HG03442 (cell line): ENCODE measurements around the gene TMEM132A.

Source experiments
- ATAC-seq: cut with Tn5 transposase; IDR thresholded peaks from one replicate; pipeline ENCODE4 v1.9.1; 2021; ENCODE audit warnings: mild to moderate bottlenecking, moderate library complexity; ENCODE audit not compliant: unreplicated experiment

Gene TMEM132A, protein sequence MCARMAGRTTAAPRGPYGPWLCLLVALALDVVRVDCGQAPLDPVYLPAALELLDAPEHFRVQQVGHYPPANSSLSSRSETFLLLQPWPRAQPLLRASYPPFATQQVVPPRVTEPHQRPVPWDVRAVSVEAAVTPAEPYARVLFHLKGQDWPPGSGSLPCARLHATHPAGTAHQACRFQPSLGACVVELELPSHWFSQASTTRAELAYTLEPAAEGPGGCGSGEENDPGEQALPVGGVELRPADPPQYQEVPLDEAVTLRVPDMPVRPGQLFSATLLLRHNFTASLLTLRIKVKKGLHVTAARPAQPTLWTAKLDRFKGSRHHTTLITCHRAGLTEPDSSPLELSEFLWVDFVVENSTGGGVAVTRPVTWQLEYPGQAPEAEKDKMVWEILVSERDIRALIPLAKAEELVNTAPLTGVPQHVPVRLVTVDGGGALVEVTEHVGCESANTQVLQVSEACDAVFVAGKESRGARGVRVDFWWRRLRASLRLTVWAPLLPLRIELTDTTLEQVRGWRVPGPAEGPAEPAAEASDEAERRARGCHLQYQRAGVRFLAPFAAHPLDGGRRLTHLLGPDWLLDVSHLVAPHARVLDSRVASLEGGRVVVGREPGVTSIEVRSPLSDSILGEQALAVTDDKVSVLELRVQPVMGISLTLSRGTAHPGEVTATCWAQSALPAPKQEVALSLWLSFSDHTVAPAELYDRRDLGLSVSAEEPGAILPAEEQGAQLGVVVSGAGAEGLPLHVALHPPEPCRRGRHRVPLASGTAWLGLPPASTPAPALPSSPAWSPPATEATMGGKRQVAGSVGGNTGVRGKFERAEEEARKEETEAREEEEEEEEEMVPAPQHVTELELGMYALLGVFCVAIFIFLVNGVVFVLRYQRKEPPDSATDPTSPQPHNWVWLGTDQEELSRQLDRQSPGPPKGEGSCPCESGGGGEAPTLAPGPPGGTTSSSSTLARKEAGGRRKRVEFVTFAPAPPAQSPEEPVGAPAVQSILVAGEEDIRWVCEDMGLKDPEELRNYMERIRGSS

DNA sequence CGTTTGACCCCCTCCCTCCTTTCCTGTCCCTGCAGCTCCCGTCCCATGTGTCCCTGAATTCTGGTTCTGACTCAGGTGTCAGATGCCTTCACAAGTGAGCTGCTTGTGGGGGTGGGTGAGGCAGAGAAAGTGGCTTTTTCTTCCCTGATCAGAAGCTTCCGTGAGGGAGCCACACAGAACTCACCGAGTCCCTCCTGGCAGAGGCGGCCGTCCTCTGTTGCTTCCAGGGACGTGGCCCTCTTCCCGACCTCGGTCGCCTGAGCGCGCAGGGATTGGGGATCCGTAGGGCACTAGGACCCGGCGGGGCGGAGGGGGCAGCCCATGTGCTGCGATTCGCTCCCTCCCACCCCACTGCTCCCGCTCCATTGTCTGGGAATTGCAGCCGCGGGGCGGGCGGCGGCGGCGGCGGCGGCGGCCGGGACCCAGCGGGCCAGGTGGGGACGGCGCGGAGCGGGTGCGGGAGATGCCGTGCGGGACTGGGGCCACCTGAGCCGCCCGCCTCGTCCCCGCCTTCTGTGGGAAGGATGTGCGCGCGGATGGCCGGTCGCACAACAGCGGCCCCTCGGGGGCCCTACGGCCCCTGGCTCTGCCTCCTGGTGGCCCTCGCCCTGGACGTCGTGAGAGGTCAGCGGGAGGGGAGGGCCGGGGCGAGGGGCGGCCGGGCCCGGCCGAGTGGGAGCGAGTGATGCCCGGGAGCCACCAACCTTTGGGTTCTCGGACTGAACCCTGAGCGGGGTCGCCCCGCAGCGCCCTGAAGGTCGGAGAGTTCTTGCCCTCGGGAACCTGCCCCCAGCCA is at the start of gene TMEM132A:
TMEM132A (plus strand) TSS at position 351 of the 796 bp plus-strand sequence; CDS start at position 525, 174 bp downstream.
- peak; percentile 36 for ATAC-seq

DNA sequence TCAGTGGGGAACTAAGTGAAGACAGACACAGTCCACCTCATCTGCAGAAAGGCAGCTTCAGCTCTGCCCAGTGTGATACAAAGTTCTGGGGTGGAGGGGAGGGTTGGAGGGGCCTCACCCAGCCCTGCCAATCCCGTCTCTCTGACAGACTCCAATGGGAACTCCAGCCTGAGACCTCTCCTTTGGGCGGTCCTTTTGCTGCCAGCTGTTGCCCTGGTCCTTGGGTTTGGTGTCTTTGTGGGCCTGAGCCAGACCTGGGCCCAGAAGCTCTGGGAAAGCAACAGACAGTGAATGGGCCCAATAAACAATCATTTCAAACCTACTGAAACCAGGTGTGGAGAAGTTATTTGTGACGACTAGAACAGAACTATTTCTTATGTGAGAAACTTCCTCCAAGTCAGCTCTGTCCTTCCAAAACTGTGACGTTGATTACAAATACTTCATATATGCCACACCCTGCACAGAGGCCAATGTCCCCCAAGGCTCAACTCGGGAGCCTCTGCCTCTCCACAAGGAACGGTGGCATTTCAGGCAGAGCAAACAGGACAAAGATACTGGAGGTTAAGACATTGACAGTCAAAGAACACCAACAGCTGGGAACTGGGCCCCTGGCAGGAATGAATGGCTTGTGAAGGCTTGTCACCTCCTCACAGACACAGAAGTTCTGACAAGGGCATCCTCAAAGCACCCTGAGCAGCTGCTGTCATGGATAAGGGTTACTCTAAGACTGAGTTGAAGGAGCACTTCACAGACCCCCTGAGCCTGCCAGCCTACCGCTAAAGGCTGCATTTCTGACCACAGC is 48.7 kb upstream of the TMEM132A start:
- ATAC-seq: no peak

DNA sequence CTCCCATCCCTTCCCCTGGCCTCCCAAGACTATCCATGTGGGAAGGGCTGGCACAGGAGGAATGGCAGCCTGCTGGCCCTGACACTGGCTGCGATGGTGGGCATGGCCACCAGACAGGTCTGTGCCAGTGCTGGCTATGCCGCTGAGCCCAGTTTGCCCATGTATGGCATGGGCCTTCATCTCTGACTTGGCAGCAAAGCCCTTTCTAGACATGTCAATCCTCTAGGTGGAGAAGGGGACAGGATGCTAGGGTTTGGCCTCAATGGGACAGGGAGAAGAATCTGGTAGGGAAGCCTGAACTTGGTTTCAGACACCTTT is 48.1 kb upstream of the TMEM132A start:
- no peak for ATAC-seq

DNA sequence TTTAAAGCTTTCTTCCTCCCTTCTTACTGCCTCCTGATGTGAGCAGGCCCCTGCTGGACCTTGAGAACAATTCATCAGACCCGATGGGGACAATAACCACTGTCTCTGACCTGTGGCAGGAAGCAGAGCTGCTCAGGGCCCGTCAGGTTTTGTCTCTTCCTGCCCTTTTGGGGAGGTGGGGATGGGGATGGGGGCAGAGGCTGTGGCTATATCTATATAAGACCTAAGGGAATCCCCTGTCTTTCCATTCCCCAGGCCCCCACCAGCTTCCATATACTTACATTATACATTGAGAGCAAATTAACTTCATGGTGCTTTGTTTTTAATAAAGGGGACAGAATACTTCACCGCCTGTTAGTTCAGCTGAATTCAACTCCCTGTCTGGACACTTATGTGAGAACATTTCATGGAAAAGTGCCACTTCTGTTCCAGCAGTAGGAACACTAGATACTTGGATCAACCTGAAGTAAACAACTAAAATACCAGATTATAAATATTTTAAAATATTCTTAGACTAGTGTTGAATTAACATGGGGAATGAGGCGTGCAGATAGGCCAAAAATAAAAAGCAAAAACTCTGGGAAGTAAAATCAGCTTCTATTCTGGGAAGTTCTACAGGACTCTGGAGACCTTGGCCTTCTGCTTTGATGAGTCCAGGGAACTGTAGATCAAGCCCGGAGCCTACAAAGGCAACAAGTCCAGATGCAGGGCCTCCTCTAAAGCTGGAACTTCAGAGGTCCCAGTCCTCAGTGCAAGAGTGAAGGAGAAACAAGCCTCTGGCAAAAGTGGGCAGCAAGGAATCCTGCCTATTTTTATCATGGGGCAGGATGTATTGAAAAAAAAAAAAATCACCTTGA is 45.8 kb upstream of the TMEM132A start:
- no peak for ATAC-seq

DNA sequence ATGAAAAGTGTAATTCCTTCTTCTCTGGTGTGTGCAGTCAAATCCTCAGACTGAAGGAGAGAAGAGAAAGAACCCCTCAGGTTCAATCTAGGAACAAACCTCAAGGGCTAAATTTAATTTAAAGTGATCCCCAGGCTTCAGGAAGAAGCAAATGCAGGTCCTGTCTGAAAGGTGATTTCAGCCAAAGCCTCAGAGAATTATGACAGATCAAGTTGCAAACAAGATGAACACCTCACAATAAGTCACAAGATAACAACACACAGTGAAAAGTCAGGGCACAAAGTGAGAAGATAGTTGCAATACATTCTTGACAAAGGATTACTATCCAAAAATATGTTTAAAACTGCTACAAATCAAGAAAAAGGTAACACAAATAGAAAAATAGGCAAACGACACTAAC is 45.2 kb upstream of the TMEM132A start:
- ATAC-seq: no peak

DNA sequence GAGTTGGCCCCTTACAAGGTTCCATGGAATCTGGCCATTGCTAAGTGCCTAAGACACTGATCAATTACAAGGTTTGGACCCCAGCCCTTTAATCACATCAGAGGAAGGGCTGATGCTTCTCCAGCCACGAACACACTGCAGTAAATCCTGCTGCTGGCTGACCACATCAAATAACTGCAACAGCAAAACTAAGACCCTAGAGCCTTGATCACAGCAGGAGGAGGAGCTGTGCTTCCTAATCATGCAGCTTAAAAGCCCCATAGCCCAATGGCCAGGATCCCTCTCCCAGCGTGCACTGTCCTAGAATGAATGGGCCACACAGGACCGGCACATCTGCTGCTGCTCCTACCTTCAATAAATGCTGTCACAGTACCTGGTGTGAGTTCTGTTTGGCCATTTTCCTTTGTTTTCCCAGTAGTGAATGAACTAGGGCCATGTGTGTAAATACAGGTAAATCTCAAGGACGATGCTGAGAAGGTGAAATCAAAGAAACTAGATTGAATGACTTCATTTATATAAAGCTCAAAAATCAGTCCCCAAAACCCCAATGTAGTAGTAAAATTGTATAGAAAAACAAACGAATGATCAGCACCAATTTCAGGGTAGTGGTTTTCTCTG is 44.2 kb upstream of the TMEM132A start:
- ATAC-seq: no peak

DNA sequence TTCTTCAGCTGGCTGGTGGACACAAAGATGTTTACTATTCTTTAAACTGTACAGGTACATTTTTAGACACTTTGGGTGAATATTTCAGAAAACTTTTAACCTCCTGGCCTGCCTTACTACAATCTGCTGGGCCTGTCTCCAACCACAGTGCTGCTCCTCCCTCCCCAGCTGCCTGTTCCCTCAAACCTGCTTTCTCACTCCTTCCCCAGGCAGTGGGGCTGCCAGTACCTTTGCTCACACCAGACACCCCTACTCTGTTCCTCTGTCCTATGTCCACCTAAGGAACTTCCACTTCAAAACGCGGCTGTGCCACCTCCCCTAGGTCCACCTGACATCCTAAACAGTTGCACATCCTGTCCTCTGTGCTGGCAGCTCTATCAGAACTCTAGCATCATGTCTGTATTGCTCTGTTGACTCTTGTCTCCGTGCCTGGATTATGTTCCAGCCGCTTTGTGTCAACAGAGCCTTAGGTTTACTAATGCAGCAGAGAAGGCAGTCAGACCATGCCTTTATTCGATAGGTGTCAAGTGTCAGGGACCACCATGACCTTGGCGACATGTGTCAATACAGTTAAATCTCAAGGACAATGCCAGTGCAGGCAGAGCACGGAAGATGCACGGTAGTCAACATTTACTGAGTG is 43.5 kb upstream of the TMEM132A start:
- ATAC-seq: no peak

DNA sequence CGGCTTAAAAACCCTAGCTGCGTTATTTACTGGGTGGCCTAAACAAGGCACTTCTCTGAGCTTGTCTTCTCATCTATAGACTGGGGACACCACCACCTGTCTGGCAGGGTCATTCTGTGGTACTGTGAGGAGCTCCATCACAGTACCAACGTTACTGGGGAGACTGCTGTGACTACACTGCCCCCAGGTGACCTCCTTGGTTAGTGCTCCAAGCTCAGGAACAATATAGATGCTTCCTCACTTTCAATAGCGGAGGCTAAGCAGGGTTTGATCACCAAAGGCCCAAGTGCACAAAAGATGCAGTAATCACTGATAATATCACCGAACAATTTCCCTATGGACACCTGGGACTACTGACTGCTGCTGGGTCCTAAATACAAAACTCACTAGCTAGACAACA is 36.7 kb upstream of the TMEM132A start:
- ATAC-seq: no peak

DNA sequence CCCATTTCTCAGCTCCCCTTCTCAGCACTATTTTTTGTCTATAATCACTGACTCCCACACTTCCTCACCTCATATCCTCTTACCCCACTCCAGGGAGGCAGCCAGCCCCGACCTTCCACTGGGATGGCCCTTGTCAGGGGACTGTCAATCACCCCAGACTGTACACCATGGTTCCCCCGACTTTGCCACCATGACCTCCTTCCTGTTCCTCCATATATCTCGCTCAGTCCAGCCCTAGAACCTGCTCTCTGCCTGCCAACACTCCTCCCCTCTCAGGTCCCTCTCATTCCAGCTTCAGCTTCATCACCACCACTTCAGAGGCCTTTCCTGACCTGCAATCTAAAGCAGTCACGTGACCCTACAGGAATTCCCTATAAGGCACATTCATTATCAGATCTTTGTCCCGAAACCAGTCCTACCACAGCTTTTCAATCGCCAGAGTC is 34.4 kb upstream of the TMEM132A start:
- no peak for ATAC-seq

DNA sequence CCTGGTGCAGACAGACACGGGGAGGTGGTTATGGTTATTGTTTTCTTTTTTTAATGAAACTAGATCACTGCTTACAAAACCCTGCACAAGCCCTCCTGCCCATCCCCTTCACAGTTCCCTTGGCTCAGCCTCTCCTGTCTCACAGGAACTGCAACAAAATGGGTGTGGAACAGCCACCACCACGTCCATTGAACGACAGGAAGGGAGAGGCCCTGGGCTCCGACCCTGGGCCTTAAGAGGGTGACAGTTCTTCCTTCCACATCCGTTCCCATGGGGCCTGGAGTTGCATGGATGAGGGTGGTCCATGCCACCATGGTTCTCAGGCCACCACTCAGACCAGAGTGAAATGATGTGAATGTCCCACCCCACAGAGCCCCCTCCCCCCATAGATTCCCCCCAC is 33.6 kb upstream of the TMEM132A start:
- ATAC-seq: no peak

DNA sequence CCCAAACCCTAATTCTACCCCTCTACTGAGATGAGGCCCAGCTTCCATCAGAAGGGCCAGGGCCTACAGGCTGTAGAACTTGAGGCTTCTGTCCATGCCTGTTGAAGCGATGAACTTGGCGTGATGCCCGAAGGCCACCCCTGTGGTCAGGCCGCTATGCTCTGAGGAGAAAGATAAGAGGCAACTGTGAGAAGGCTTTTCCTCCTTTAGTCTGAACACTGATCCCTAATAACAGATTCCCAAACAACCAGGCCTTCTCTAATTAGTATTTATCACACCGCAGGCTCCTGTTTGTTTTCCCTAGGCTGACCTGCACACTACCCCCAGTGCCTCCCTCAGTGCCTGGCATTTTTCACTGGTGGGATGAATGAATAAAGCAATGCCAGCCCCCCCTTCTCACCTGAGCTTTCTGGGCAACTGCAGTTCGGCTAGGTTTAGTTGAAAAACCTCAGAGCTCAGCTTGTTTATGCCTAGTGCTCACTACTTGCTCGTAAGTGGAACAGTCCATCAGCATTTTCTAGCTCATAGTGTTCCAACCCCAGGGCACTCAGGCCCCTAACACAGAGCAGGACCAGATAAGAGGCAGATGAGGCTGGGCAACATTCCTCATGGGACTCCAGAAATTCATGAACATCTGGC is 33.0 kb upstream of the TMEM132A start:
- ATAC-seq: no peak

DNA sequence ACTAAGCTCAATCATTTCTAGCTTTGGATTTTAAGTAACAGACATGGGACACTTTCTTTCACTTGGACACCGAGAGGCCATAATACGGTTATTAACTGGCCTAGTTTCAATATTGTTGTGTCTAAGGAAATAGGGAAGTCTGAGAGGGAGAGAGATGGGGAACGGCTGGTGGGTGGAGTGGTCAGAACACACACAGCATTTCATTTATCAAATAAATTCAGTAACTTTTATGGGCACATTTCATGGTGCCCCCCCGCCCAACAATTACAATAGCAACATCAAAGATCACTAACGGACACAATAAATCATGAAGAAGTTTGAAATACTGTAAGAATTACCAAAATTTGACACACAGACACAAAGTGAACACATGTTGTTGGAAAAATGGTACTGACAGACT is 28.6 kb upstream of the TMEM132A start:
- no peak for ATAC-seq

DNA sequence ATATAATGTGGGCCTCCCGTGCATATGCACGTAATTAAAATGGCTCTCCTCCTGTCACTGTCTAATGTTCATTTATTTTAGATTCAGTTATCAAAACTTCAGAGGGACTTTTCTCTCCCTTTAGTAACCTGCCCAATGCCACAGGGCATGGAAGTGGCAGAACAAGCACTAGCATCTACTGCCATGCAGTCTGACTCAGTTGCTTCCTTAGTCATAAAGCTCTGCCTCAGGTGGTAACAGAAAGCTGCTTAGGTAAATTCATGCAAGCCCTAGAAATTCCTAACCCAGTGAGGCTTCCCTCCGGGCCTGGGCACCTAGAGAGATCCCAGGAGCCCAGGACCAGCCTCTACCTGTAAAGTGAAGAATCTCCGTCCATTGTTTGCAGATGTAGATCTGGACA is 26.8 kb upstream of the TMEM132A start:
- no peak for ATAC-seq

DNA sequence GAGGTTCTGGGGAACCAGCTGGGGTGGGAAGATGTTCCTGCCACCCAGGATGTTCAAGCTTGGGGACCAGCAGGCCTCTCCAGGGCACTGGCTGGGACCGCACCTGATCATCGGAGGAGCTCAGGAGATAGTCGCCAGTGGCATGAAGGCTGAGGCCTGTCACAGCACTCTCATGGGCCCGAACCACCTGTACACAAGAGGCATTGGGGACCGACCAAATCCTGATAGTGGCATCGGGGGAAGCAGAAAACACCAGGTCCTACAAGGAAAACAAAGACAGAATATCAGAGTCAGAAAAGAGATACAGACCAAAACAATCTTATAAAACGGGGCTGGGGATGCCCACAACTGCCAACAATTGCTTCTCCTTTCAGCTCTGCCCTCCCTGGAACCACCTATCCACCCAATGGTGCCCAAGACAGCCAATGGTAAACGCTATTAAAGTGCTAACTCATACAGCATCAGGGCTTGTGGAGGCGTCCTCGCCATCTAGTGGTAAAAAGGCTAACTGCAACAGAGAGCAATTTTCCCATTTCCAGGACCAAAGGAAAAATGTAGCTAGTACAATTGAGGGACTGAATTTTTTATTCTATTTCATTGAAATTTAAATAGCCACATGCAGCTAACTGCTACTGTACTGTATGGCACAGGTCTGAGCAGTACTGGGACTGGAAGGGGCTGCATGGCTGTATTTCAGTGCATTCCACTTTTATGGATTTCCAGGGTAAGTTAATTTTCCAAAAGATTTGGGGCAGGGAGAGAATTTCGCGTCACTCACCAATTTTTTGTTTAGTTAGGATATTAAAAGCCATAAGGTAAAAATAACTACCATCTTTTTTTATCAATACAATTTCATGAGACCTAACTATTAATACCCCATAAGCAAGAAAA is 25.0 kb upstream of the TMEM132A start:
- ATAC-seq: no peak

DNA sequence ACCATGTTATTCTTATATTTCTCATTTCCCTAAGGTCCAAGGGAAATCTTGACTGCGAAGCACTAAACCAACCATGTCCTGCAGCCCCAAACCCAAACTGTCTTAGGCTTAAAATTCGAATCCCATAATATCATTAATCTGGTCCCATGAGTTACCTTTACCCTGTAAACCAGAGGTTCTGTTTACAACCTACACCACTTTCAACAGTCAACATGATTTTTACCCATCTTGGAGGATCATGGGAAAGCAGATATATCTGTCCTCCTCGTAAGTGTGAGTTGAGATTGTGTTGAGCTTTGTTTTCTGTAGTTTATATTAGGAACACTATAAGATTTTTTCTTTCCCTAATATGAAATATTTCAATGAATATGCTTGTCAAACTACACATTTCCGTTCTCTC is 24.3 kb upstream of the TMEM132A start:
- no peak for ATAC-seq

DNA sequence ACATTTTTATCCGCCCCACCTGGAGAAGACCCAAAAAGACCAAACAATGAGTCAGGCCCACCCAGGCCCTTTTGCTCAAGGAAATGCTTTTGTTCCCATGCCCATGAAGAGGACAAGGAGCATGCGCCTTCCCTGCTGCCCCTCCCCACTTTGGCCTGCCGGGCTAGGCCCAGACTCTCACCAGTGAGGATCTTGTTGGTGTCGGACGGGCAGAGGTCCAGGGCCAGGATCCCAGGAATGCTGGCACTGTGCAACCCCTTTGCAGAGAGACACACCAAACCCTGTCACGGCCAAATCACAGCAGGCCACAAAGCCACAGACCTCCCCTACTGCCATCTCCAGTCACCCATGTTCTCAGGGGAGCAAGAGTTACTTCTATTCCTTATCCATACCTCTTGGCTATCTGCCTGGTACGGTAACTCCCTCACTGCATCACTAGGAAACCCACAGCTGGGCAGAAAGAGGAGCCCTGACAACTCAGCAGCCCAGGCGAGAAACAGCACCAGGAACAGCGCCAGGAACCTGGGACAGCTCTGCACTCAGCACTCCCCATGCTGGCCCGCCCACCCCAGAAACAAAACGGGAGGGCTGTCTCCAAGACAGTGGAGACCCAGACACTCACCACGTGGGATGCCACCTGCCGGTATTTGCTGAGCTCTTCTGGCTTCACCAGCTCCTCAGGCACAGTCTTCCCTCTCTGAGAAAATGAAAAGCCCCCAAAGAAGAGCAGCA is 23.4 kb upstream of the TMEM132A start:
- no peak for ATAC-seq
